ENCODE measurements around the gene LMNA.
A peak's percentile ranks its signal among the peaks of the same experiment; 100 is the strongest.
"Not testable (repeated sequence)": the region's sequence is repeated elsewhere in the genome, so short reads cannot be mapped to it uniquely, and the experiment has no call there.

Gene LMNA

GRCh38 chr1:156114101-156114918, at the start of gene LMNA:
Gene LMNA, plus strand, starts transcription at chr1:156114711. Its CDS starts 208 bp downstream, at chr1:156114919.
- DNase-seq (ENCODE audit: low read depth), result peak; percentile 72

- no peak for DNase-seq (ENCODE audit: low read depth)
Measured at GRCh38 chr1:156065212-156065611, 49.3 kb upstream of the LMNA start.

- no peak for DNase-seq (ENCODE audit: low read depth)
Measured at GRCh38 chr1:156065871-156066270, 48.6 kb upstream of the LMNA start.

- DNase-seq (ENCODE audit: low read depth), result no peak
Measured at GRCh38 chr1:156067262-156067661, 47.2 kb upstream of the LMNA start.

GRCh38 chr1:156069490-156070455, 44.7 kb upstream of the LMNA start:
- no peak for DNase-seq (ENCODE audit: low read depth)

- no peak for DNase-seq (ENCODE audit: low read depth)
Measured at GRCh38 chr1:156070548-156070947, 44.0 kb upstream of the LMNA start.

- DNase-seq (ENCODE audit: low read depth), result not testable (repeated sequence)
Measured at GRCh38 chr1:156071332-156071816, 43.1 kb upstream of the LMNA start.

- DNase-seq (ENCODE audit: low read depth), result no peak
Measured at GRCh38 chr1:156072251-156072650, 42.3 kb upstream of the LMNA start.

GRCh38 chr1:156073110-156073687, 41.3 kb upstream of the LMNA start:
- no peak for DNase-seq (ENCODE audit: low read depth)

- DNase-seq (ENCODE audit: low read depth), result no peak
Measured at GRCh38 chr1:156073740-156074139, 40.8 kb upstream of the LMNA start.

- DNase-seq (ENCODE audit: low read depth), result no peak
Measured at GRCh38 chr1:156074661-156075060, 39.9 kb upstream of the LMNA start.

- DNase-seq (ENCODE audit: low read depth), result no peak
Measured at GRCh38 chr1:156075162-156075561, 39.3 kb upstream of the LMNA start.

- no peak for DNase-seq (ENCODE audit: low read depth)
Measured at GRCh38 chr1:156075775-156076204, 38.7 kb upstream of the LMNA start.

GRCh38 chr1:156076609-156077429, 37.7 kb upstream of the LMNA start:
- DNase-seq (ENCODE audit: low read depth), result no peak

- no peak for DNase-seq (ENCODE audit: low read depth)
Measured at GRCh38 chr1:156077430-156077760, 37.1 kb upstream of the LMNA start.

- DNase-seq (ENCODE audit: low read depth), result no peak
Measured at GRCh38 chr1:156078728-156079127, 35.8 kb upstream of the LMNA start.

- DNase-seq (ENCODE audit: low read depth), result no peak
Measured at GRCh38 chr1:156079762-156080161, 34.7 kb upstream of the LMNA start.

GRCh38 chr1:156080241-156080862, 34.2 kb upstream of the LMNA start:
- no peak for DNase-seq (ENCODE audit: low read depth)

- DNase-seq (ENCODE audit: low read depth), result no peak
Measured at GRCh38 chr1:156080863-156081179, 33.7 kb upstream of the LMNA start.

GRCh38 chr1:156081180-156081916, 33.2 kb upstream of the LMNA start:
- no peak for DNase-seq (ENCODE audit: low read depth)

- DNase-seq (ENCODE audit: low read depth), result no peak
Measured at GRCh38 chr1:156081917-156082308, 32.6 kb upstream of the LMNA start.

Data from activated gamma-delta T cell treated with anti-CD3 and anti-CD28 coated beads, Interleukin-2, amount 50 U/mL, for 16 hours (primary cell).